Stimulated activated CD8-positive, alpha-beta memory T cell treated with anti-CD3 and anti-CD28 coated beads, Interleukin-12 subunit alpha, Interleukin-12 subunit beta, amount 100 ng/mL, for 4 hours (primary cell): Measurements from ENCODE around the gene TRIM46.
"Not testable (repeated sequence)": the region's sequence is repeated elsewhere in the genome, so short reads cannot be mapped to it uniquely, and the experiment has no call there.

Source experiments
- DNase-seq: peaks from one replicate; pipeline ENCODE4 v3.0.0-alpha.2; 2020; ENCODE audit warnings: low read depth

TRIM46 gene

DNA sequence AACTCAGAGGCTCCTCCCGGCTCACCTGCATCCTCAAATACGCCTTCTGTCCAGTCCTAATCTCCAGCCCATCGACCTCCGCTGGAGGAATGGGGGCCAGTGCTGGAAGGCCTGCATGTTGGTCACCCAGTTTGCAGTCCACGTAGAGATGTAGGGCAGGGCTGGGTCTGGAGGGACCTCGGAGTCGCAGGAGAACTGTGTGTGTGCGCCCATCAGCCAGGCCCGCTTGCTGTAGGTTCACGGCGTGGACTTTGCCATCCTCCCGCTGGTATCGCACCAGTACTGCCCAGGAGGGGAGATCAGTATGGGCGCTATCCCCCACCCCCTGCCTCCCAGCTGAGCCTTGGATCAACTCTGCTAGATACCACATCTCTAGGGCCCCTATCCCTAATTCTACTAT lies 31.4 kb downstream of the TRIM46 start:
- DNase-seq: no peak

DNA sequence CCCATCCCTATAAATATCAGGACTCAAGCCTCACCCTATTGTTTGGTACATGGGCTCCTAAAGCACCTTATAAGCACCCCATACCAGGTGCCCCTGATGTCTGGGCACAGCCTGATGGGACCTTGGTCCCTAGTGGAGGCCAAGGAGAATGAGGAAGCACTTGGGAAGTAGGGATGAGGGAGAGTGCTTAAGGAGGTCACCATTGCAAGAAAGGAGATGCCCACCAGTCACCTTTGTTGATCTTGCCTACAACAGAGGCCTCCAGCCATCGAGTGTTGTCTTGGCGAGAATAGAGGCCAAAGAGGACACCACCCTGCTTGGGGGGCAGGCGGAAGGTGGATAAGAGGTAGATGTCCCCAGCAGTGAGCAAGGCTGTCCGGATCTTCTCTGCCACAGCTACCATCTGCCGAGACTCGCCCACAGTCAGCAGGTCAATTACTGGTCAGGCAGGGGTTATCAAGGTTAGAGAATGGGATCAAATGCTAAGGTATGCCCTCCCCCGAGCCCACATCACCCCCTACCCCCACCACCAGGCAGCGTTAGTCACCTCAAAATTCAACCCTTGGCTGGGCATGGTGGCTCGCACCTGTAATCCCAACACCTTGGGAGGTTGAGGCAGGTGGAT lies 32.4 kb downstream of the TRIM46 start:
- DNase-seq: no peak

GRCh38 chr1:155206891-155207805 lies 33.5 kb downstream of the TRIM46 start:
- DNase-seq: peak; percentile 74

DNA sequence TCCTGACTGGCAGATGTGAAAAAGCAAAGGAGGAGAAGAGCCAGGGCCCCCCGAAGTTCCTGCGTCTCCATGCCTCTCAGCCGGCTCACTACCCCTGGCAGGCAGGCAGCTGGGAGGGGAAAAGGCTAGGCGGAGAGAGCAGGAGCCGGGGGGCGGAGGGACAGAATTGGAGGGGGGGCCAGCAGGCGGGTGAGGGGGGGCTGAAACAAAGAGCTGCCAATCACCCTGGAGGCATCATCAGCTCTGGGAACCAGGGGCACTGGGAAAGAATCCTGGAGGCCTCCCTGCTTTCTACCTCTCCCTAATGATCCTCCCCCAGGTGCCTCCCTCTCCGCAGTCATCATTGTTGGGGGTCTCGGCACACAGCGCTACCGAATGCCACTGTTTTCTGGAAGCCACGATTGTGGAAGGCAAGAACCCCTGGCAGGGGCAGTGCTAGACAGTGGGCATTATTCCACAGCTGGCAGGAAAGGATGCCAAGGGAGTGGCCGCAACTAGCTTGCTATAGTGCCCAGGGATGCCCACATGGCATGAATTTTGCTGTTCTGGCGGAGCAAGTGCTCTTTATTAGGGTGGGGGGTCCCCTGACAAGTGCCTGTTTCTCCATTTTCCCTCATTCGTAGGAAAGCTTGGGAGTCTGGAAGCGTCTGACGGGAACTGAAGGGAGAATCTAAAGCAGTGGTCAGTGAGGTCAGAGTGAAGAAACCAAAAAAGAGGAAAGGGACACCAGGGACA lies 34.3 kb downstream of the TRIM46 start, which contains the start of gene THBS3:
THBS3 (minus strand) TSS at position 92 of the 735 bp plus-strand sequence; CDS start at position 71, 21 bp downstream.
- DNase-seq: no peak

GRCh38 chr1:155208541-155209311 lies 35.1 kb downstream of the TRIM46 start, which contains the start of gene MTX1:
Gene MTX1 (plus strand): TSS chr1:155208695. CDS start chr1:155208805, 110 bp downstream.
- peak; percentile 83 for DNase-seq

DNA sequence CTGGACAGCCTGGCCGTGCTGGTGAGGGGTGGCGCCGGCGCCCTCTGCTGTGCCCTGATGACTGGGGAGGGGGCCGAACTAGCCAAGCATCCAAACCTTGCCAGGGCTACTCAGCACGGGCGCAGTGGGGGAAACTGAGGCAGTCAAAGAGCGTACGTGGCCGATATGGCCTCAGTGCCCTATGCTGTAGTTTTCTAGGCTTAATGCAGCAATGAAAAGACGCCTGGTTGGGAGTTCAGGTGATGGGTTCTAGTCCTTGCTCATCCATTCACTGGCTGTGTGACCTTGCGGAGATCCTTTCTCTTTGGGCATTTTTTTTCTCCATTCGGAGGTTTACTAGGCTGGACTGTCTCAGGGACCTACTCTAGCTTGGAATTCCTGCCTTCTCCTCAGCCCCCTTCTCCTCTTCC lies 35.7 kb downstream of the TRIM46 start:
- no peak for DNase-seq

DNA sequence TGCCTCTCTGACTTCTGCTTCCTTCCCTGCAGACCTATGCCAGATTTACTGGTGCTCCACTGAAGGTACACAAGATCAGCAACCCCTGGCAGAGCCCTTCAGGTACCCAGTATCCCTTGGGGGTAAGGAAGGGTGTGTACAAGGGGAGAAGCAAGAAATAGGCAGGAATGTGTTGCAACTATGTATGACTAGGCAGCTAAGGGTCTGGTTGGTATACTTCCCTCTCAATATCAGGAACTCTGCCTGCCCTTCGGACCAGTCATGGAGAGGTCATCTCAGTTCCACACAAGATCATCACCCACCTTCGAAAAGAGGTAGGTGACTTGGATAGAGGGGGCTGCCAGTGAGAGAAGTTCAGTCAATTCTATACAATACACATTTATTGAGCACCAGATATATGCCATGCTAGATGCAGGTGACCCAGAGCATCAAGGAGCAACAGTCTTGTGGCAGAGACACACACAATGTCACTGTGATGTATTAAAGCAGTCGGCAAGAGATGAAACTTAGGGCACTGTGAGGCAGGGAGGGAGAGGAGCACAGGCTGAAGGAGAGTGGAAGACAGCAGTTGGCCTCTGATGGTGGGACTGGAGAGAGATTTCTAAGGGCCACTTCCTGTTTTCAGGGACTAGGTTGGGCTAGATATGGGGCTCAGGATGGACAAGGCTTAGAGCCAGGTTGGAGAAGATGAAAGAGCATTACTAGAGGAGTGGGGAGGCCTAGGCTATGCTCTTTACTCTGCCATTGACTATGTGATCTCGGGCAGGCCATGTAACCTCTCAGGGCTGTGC lies 36.9 kb downstream of the TRIM46 start:
- no peak for DNase-seq

DNA sequence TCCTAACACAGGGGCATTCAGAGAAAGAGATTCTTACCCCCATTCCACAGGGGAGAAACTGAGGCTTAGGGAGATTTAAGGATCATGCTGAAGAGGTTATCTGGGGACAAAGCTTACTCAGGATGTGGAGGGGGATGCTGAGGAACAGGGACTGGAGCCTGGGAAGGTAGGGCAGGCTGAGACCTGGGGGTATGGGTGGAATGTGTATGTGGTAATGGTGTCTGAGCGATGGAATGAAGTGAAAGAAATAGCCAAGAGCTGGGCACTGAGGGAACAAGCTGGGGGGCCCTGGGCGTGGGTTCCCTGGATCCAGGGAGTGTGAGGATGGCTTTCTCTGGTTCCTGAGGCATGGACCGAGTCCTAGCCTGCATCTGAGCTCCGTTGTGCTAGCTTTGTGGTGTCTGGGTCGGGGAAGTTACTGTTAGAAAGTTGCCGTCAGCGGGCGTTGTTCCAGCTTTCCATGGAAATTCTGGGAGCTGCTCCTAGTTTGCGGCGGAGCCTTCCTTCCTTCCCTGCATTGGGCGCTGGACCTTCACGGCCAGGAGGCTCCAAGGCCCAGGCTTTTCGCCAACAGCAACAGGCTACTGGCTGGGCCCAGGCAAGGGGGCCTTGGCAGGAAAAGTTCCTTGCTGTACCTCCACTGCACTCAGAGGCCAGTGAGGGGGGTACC lies 37.9 kb downstream of the TRIM46 start:
- not testable (repeated sequence) for DNase-seq

DNA sequence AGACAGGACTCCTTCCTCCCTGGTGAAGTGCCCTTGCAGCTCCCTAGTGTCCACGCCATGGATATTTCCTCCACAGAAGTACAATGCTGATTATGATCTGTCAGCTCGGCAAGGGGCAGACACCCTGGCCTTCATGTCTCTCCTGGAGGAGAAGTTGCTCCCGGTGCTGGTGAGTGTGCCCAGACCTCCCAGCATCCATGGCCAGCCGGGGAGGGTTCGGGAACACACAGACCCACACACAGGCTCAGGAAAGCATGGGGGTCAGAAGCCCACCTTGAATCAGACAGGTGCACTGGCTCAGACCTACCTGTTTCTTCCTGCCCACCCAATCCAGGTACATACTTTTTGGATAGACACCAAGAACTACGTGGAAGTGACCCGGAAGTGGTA lies 38.4 kb downstream of the TRIM46 start:
- DNase-seq: not testable (repeated sequence)

DNA sequence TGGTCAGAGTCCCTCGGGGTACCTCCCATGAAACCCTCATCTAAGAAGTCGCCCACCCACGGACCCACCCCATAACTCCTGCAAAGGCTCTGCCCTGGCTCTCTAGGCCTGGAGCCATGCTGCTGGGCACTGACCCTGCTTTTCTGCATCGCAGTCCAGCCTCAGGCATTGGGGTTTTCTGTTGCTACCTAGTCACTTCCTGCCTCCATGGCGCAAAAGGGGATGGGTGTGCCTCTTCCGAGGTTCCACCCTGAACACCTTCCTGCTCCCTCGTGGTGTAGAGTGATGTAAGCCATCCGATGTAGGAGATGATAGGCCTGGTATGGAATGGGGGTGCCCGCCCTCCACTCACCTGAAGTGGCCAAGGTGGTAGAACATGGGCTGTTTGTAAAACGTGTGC lies 41.1 kb downstream of the TRIM46 start:
- not testable (repeated sequence) for DNase-seq

DNA sequence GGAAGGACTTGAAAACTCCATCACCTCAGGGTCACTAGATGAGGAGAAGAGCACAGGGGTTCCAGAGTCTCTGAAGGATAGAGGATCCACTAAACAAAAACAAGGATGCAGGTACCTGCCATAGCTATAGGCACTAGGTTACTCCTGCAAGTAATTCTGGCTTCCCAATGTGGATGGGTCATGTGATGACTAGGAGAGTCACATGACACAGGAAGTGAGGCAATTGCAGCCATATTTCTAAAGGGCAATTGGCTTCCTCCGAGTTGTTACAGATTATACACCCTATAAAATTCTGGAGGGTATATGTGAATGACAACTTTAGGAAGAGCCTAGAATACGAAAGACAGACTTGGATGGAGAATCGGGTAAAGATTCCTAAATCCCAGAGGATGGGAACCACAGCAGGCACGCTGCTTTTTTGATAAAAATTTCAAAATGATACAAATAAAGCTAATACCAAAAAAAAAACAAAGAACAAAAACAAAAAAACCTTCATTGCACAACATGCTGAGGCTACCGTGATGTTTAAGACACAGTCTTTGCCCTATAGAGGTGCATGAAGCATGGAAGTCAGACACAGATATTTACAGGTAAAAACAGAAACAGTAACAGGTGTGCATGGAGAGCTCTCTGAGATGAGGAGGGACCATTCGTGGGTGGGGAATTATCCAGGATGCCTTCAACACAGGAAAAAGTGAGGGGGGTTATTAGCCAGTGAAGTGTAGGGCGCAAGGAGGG lies 45.4 kb downstream of the TRIM46 start:
- no peak for DNase-seq

DNA sequence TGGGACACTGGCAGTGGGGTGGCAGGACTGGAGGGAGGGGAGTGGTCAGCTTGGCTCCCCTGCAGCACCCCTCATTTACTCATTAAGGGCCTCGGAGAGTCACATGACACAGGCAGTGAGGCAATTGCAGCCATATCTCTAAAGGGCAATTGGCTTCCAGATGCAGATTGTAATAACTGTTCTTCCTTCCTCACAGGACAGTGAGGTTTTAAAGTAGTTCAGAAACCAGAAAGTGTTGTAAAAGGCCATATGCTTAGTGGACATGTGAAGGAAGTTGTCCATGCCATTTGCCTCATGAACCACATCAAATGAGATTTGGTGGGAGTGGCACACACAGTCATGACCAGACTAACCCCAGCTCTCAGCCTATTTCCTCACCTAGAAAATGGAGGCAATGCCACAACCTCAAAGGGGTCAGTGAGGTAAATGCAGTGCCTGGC lies 46.0 kb downstream of the TRIM46 start:
- DNase-seq: no peak

- DNase-seq: not testable (repeated sequence)
Observed at GRCh38 chr1:155220211-155220965, 46.7 kb downstream of the TRIM46 start.

- DNase-seq: no peak
Observed at GRCh38 chr1:155223047-155223446, 49.4 kb downstream of the TRIM46 start.

GRCh38 chr1:155225404-155225759 lies 51.7 kb downstream of the TRIM46 start:
- DNase-seq: not testable (repeated sequence)

DNA sequence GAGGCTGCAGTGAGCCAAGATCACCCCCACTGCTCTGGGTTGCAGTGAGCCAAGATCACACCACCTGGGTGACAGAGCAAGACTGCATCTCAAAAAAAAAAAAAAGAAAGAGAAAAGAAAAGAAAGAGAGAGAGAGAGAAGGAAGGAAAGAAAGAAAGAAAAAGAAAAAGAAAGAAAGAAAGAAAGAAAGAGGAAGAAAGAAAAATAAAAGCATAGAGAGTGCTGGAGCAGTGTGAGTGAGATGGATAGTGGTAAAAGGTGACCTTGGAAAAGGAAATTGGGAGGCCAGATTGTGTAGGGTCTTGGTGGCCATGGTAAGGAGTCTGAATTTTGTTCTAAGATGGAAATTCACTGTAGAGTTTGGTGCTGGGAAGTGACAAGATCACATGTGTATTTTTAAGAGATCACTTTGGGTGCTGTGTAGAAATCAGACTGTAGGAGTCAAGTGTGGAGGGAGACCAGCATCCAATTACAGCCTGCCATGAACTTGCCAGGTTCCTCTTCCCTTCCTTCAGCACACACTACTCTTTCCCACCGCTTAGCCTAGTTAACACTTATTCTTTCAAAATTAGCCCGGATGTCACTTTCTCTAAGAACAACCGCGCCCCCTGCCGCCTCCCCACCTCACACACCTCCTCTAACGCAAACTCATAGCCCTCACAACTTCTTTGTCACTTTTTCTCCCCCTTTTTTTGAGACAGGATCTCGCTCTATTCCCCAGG lies 52.7 kb downstream of the TRIM46 start:
- DNase-seq: peak; percentile 82

GRCh38 chr1:155226910-155227260 lies 53.2 kb downstream of the TRIM46 start:
- no peak for DNase-seq
